ENCODE results near the gene CACNA1C.

CACNA1C gene

GRCh38 chr12:2013527-2014223 is 39.1 kb upstream of the CACNA1C start:
- TF ChIP-seq POU2F2 (IDR thresholded peaks at IDR 0.05; ENCODE audit: low read depth, low read length): no peak
- TF ChIP-seq POLR2A (IDR thresholded peaks at IDR 0.05; ENCODE audit: low read depth, low read length): no peak
- TF ChIP-seq PAX5 (IDR thresholded peaks at IDR 0.05; ENCODE audit: insufficient read depth, low read length, severe bottlenecking): no peak
- TF ChIP-seq POLR2AphosphoS5 (IDR thresholded peaks at IDR 0.05; ENCODE audit: low read depth, low read length): no peak
- TF ChIP-seq TAF1 (IDR thresholded peaks at IDR 0.05; ENCODE audit: low read depth, low read length): no peak
- no peak for TF ChIP-seq SPI1 (IDR thresholded peaks at IDR 0.05; ENCODE audit: low read depth, low read length)
- FAIRE-seq (no peak), DNase-seq (ENCODE audit: insufficient read length, low spot score) (no peak)

GRCh38 chr12:2014231-2014630 is 38.6 kb upstream of the CACNA1C start:
- FAIRE-seq: no peak
- TF ChIP-seq SPI1 (IDR thresholded peaks at IDR 0.05; ENCODE audit: low read depth, low read length) (no peak), POU2F2 (IDR thresholded peaks at IDR 0.05; ENCODE audit: low read depth, low read length) (no peak), POLR2A (IDR thresholded peaks at IDR 0.05; ENCODE audit: low read depth, low read length) (no peak), TAF1 (IDR thresholded peaks at IDR 0.05; ENCODE audit: low read depth, low read length) (no peak), PAX5 (IDR thresholded peaks at IDR 0.05; ENCODE audit: insufficient read depth, low read length, severe bottlenecking) (no peak)
- no peak for DNase-seq (ENCODE audit: insufficient read length, low spot score)

GRCh38 chr12:2016862-2017545 is 35.8 kb upstream of the CACNA1C start:
- no peak for FAIRE-seq
- DNase-seq (ENCODE audit: insufficient read length, low spot score): no peak
- TF ChIP-seq PAX5 (IDR thresholded peaks at IDR 0.05; ENCODE audit: insufficient read depth, low read length, severe bottlenecking) (no peak), SPI1 (IDR thresholded peaks at IDR 0.05; ENCODE audit: low read depth, low read length) (peak; percentile 82)

- no peak for FAIRE-seq
- no peak for TF ChIP-seq POLR2A (IDR thresholded peaks at IDR 0.05; ENCODE audit: low read depth, low read length)
- TF ChIP-seq POLR2AphosphoS5 (IDR thresholded peaks at IDR 0.05; ENCODE audit: low read depth, low read length): no peak
- TF ChIP-seq PAX5 (IDR thresholded peaks at IDR 0.05; ENCODE audit: insufficient read depth, low read length, severe bottlenecking): no peak
- TF ChIP-seq SPI1 (IDR thresholded peaks at IDR 0.05; ENCODE audit: low read depth, low read length): no peak
- no peak for TF ChIP-seq TAF1 (IDR thresholded peaks at IDR 0.05; ENCODE audit: low read depth, low read length)
- TF ChIP-seq POU2F2 (IDR thresholded peaks at IDR 0.05; ENCODE audit: low read depth, low read length): no peak
- DNase-seq (ENCODE audit: insufficient read length, low spot score): no peak
Observed at GRCh38 chr12:2017546-2018337, 35.0 kb upstream of the CACNA1C start.

- no peak for FAIRE-seq
- TF ChIP-seq TAF1 (IDR thresholded peaks at IDR 0.05; ENCODE audit: low read depth, low read length): no peak
- no peak for TF ChIP-seq POLR2A (IDR thresholded peaks at IDR 0.05; ENCODE audit: low read depth, low read length)
- no peak for TF ChIP-seq PAX5 (IDR thresholded peaks at IDR 0.05; ENCODE audit: insufficient read depth, low read length, severe bottlenecking)
- TF ChIP-seq POLR2AphosphoS5 (IDR thresholded peaks at IDR 0.05; ENCODE audit: low read depth, low read length): no peak
- TF ChIP-seq SPI1 (IDR thresholded peaks at IDR 0.05; ENCODE audit: low read depth, low read length): no peak
- DNase-seq (ENCODE audit: insufficient read length, low spot score): no peak
Observed at GRCh38 chr12:2018391-2018790, 34.4 kb upstream of the CACNA1C start.

- TF ChIP-seq SPI1 (IDR thresholded peaks at IDR 0.05; ENCODE audit: low read depth, low read length) (no peak), POU2F2 (IDR thresholded peaks at IDR 0.05; ENCODE audit: low read depth, low read length) (no peak), POLR2A (IDR thresholded peaks at IDR 0.05; ENCODE audit: low read depth, low read length) (no peak), TAF1 (IDR thresholded peaks at IDR 0.05; ENCODE audit: low read depth, low read length) (no peak), POLR2AphosphoS5 (IDR thresholded peaks at IDR 0.05; ENCODE audit: low read depth, low read length) (no peak), PAX5 (IDR thresholded peaks at IDR 0.05; ENCODE audit: insufficient read depth, low read length, severe bottlenecking) (no peak)
- DNase-seq (ENCODE audit: insufficient read length, low spot score) (no peak), FAIRE-seq (no peak)
Observed at GRCh38 chr12:2019126-2019525, 33.7 kb upstream of the CACNA1C start.

GRCh38 chr12:2020511-2020910 is 32.3 kb upstream of the CACNA1C start:
- TF ChIP-seq POU2F2 (IDR thresholded peaks at IDR 0.05; ENCODE audit: low read depth, low read length): no peak
- no peak for TF ChIP-seq SPI1 (IDR thresholded peaks at IDR 0.05; ENCODE audit: low read depth, low read length)
- TF ChIP-seq POLR2AphosphoS5 (IDR thresholded peaks at IDR 0.05; ENCODE audit: low read depth, low read length): no peak
- TF ChIP-seq TAF1 (IDR thresholded peaks at IDR 0.05; ENCODE audit: low read depth, low read length): no peak
- no peak for TF ChIP-seq POLR2A (IDR thresholded peaks at IDR 0.05; ENCODE audit: low read depth, low read length)
- no peak for TF ChIP-seq PAX5 (IDR thresholded peaks at IDR 0.05; ENCODE audit: insufficient read depth, low read length, severe bottlenecking)
- no peak for FAIRE-seq
- no peak for DNase-seq (ENCODE audit: insufficient read length, low spot score)

GRCh38 chr12:2023365-2023764 is 29.4 kb upstream of the CACNA1C start:
- no peak for FAIRE-seq
- DNase-seq (ENCODE audit: insufficient read length, low spot score): no peak
- TF ChIP-seq POLR2A (IDR thresholded peaks at IDR 0.05; ENCODE audit: low read depth, low read length) (no peak), TAF1 (IDR thresholded peaks at IDR 0.05; ENCODE audit: low read depth, low read length) (no peak), SPI1 (IDR thresholded peaks at IDR 0.05; ENCODE audit: low read depth, low read length) (no peak), POLR2AphosphoS5 (IDR thresholded peaks at IDR 0.05; ENCODE audit: low read depth, low read length) (no peak), PAX5 (IDR thresholded peaks at IDR 0.05; ENCODE audit: insufficient read depth, low read length, severe bottlenecking) (no peak), POU2F2 (IDR thresholded peaks at IDR 0.05; ENCODE audit: low read depth, low read length) (no peak)

- no peak for TF ChIP-seq PAX5 (IDR thresholded peaks at IDR 0.05; ENCODE audit: insufficient read depth, low read length, severe bottlenecking)
- no peak for TF ChIP-seq SPI1 (IDR thresholded peaks at IDR 0.05; ENCODE audit: low read depth, low read length)
- TF ChIP-seq TAF1 (IDR thresholded peaks at IDR 0.05; ENCODE audit: low read depth, low read length): no peak
- TF ChIP-seq POU2F2 (IDR thresholded peaks at IDR 0.05; ENCODE audit: low read depth, low read length): no peak
- TF ChIP-seq POLR2A (IDR thresholded peaks at IDR 0.05; ENCODE audit: low read depth, low read length): no peak
- TF ChIP-seq POLR2AphosphoS5 (IDR thresholded peaks at IDR 0.05; ENCODE audit: low read depth, low read length): no peak
- FAIRE-seq (no peak), DNase-seq (ENCODE audit: insufficient read length, low spot score) (no peak)
Observed at GRCh38 chr12:2027351-2027750, 25.4 kb upstream of the CACNA1C start.

Data from GM12891 (cell line).